MCF 10A (cell line): Measurements from ENCODE around the gene OS9. TPM values are rescaled to one million over a fixed set of nuclear protein-coding genes. Genes with fewer than 3 reads are reported as not detected.

Experiments
- BruUV-seq: library from RNA; stranded (reverse); fragments of 400-500 nt; replicated peaks from 2 replicates; lab custom pipeline; 2021; lab: Mats Ljungman, UMichigan
- CTCF ChIA-PET: fragments of 300-600 bp; sonication (Branson Sonifier 250); formaldehyde crosslinking; extraction: SDS; loops from one replicate; lab custom pipeline; 2021; ENCODE audit warnings: antibody characterized with exemption, inconsistent platforms; lab: Yijun Ruan, JAX
- POLR2A ChIA-PET: fragments of 300-600, 350-650 bp; sonication (Branson Sonifier 250); formaldehyde crosslinking; extraction: SDS; loops from one replicate; lab custom pipeline; 2020; ENCODE audit warnings: antibody characterized with exemption, inconsistent platforms; lab: Yijun Ruan, JAX
- DNase-seq: peaks from one replicate; pipeline ENCODE4 v3.0.0-alpha.2; 2018; ENCODE audit not compliant: unreplicated experiment
- H3K27ac Mint-ChIP-seq: one replicate; pipeline ENCODE4 v1.8.0; 2022; ENCODE audit warnings: mild to moderate bottlenecking, low read depth, mixed read lengths; ENCODE audit not compliant: unreplicated experiment
- H3K27me3 Mint-ChIP-seq: one replicate; pipeline ENCODE4 v1.8.0; 2022; ENCODE audit warnings: mixed read lengths; ENCODE audit not compliant: insufficient read depth, unreplicated experiment
- H3K36me3 Mint-ChIP-seq: one replicate; pipeline ENCODE4 v1.8.0; 2022; ENCODE audit warnings: mild to moderate bottlenecking, moderate library complexity, mixed read lengths; ENCODE audit not compliant: insufficient read depth, unreplicated experiment
- H3K4me1 Mint-ChIP-seq: one replicate; pipeline ENCODE4 v1.8.0; 2022; ENCODE audit warnings: mixed read lengths; ENCODE audit not compliant: insufficient read depth, unreplicated experiment
- H3K4me3 Mint-ChIP-seq: one replicate; pipeline ENCODE4 v1.8.0; 2022; ENCODE audit warnings: mild to moderate bottlenecking, moderate library complexity, mixed read lengths; ENCODE audit not compliant: unreplicated experiment
- H3K9me3 Mint-ChIP-seq: one replicate; pipeline ENCODE4 v1.8.0; 2022; ENCODE audit warnings: mixed read lengths; ENCODE audit not compliant: unreplicated experiment
- intact Hi-C: fragments of 100-400 bp; cut with micrococcal nuclease; formaldehyde crosslinking; loops from 2 replicates; pipeline ENCODE4 v1.14.1; 2022
- total RNA-seq: library from RNA; stranded (reverse); gene quantifications from 2 replicates; pipeline ENCODE4 v1.2.3, GENCODE V29; 2022
- TF ChIP-seq, protein P1 (sequence below): fragments of 200-600 bp; IDR thresholded peaks from one replicate; pipeline ENCODE4 v1.8.0; 2022; ENCODE audit warnings: antibody characterized with exemption, mild to moderate bottlenecking; ENCODE audit not compliant: unreplicated experiment

The OS9 gene
- total RNA-seq, 1 experiment from 2014 or later, result 125 TPM

- Mint-ChIP-seq H3K27me3 (peaks cover 68% of the 10 kb centered on the region), H3K36me3 (no peaks in the 10 kb centered on the region), H3K4me1 (peaks cover 11% of the 10 kb centered on the region), H3K4me3 (no peak overlapping the region), H3K9me3 (no peaks in the 10 kb centered on the region), H3K27ac (no peak overlapping the region)
- no TSS peak for BruUV-seq
- DNase-seq, result no peak
- POLR2A ChIA-PET, result interaction anchor here (4.5 kb wide), 1 partner anchor 11 kb away, joined by 17 read pairs; no protein-coding TSS in a partner anchor
- intact Hi-C loops, result loop anchor here (2.0 kb wide), 1 partner anchor 155 kb away; no protein-coding TSS in a partner anchor
- CTCF ChIA-PET, result interaction anchor here (0.6 to 4.2 kb wide), 7 partner anchors 12 to 156 kb away, joined by 3 to 43 read pairs (median 4); no protein-coding TSS in a partner anchor
- TF ChIP-seq, protein P1, sequence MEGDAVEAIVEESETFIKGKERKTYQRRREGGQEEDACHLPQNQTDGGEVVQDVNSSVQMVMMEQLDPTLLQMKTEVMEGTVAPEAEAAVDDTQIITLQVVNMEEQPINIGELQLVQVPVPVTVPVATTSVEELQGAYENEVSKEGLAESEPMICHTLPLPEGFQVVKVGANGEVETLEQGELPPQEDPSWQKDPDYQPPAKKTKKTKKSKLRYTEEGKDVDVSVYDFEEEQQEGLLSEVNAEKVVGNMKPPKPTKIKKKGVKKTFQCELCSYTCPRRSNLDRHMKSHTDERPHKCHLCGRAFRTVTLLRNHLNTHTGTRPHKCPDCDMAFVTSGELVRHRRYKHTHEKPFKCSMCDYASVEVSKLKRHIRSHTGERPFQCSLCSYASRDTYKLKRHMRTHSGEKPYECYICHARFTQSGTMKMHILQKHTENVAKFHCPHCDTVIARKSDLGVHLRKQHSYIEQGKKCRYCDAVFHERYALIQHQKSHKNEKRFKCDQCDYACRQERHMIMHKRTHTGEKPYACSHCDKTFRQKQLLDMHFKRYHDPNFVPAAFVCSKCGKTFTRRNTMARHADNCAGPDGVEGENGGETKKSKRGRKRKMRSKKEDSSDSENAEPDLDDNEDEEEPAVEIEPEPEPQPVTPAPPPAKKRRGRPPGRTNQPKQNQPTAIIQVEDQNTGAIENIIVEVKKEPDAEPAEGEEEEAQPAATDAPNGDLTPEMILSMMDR, result peak; percentile 12
These were observed 43.8 kb downstream of the OS9 start for GRCh38 chr12:57737467-57738460.

- POLR2A ChIA-PET, result no interaction called here
- CTCF ChIA-PET, result interaction anchor here (0.6 to 4.2 kb wide), 2 partner anchors 13 to 19 kb away, joined by 3 to 43 read pairs; no protein-coding TSS in a partner anchor
- peaks cover 11% of the 10 kb centered on the region for H3K4me1 Mint-ChIP-seq
- H3K4me3 Mint-ChIP-seq, result no peak within 1 kb of the TSS
- no peak within 1 kb of the TSS for H3K27ac Mint-ChIP-seq
- TF ChIP-seq, protein P1, result no peak
- intact Hi-C loops, result no loop called here
- no peaks in the 10 kb centered on the region for H3K9me3 Mint-ChIP-seq
- no peaks in the 10 kb centered on the region for H3K36me3 Mint-ChIP-seq
- H3K27me3 Mint-ChIP-seq, result peaks cover 68% of the 10 kb centered on the region
- no TSS peak for BruUV-seq
- DNase-seq, result no peak
These were observed 44.8 kb downstream of the OS9 start, which contains the start of gene AGAP2 for GRCh38 chr12:57738661-57739237. Gene AGAP2 (minus strand): TSS chr12:57738742. CDS start chr12:57738246, 496 bp downstream.

DNA sequence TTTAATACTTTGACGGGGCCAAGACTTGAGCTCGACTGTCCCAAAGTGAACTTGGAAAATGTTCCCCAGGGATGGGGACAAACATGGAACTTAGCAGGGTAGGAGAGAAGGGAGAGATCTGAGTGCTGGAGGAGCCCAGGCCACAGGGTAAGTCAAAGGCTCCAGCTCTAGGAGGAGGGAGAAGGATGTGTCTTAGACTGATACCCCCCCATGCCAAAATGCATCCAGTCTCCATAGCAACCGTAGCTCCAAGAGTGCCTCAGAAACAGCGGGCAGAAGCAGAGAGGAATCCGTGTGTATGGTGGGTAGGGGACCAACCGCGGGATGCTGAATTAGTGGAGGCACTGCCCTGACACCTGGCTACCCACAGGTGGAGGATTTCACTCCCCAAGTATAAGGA lies 45.5 kb downstream of the OS9 start:
- H3K36me3 Mint-ChIP-seq, result peaks cover 3% of the 10 kb centered on the region
- H3K27ac Mint-ChIP-seq, result no peak overlapping the region
- DNase-seq, result no peak
- BruUV-seq, result no TSS peak
- H3K4me1 Mint-ChIP-seq, result peaks cover 11% of the 10 kb centered on the region
- TF ChIP-seq, protein P1, result no peak
- peaks cover 62% of the 10 kb centered on the region for H3K27me3 Mint-ChIP-seq
- intact Hi-C loops, result no loop called here
- ChIA-PET CTCF (no interaction called here), POLR2A (no interaction called here)
- H3K9me3 Mint-ChIP-seq, result no peaks in the 10 kb centered on the region
- H3K4me3 Mint-ChIP-seq, result no peak overlapping the region
